Fibroblast of lung (primary cell): Measurements from ENCODE around the gene PCGF5.

Source experiments
- CTCF ChIP-seq, 2 donors: IDR thresholded peaks in 1 of 2; conservative IDR thresholded peaks in 1 of 2; 1 replicate in 1 of 2; 2 replicates in 1 of 2; pipeline ENCODE4 v1.5.1; 2011 to 2012; ENCODE audit warnings: low read length in 2 of 2, control low read depth in 1 of 2, inconsistent platforms in 1 of 2, low read depth in 1 of 2, mild to moderate bottlenecking in 1 of 2
- EZH2 ChIP-seq: IDR thresholded peaks from 2 replicates; pipeline ENCODE4 v1.5.1; 2012; ENCODE audit warnings: low read length, control low read depth, mild to moderate bottlenecking; ENCODE audit errors: missing control alignments

GRCh38 chr10:91271886-91272285 is 51.4 kb downstream of the PCGF5 start:
- no peak for TF ChIP-seq CTCF (conservative IDR thresholded peaks at IDR 0.05 in 1 of 2, IDR thresholded peaks at IDR 0.05 in 1 of 2; ENCODE audit: low read depth in 1 of 2, low read length in 2 of 2)
- no peak for TF ChIP-seq EZH2
